Stimulated activated CD4-positive, alpha-beta T cell treated with anti-CD3 and anti-CD28 coated beads, Interleukin-2, amount 100 ng/mL, for 4 hours (primary cell): ENCODE measurements around the gene TCTN1.
"Not testable (repeated sequence)": the region's sequence is repeated elsewhere in the genome, so short reads cannot be mapped to it uniquely, and the experiment has no call there.

Experiments
- DNase-seq: peaks from one replicate; pipeline ENCODE4 v3.0.0-alpha.2; 2020; ENCODE audit warnings: low read depth

Gene TCTN1

DNA sequence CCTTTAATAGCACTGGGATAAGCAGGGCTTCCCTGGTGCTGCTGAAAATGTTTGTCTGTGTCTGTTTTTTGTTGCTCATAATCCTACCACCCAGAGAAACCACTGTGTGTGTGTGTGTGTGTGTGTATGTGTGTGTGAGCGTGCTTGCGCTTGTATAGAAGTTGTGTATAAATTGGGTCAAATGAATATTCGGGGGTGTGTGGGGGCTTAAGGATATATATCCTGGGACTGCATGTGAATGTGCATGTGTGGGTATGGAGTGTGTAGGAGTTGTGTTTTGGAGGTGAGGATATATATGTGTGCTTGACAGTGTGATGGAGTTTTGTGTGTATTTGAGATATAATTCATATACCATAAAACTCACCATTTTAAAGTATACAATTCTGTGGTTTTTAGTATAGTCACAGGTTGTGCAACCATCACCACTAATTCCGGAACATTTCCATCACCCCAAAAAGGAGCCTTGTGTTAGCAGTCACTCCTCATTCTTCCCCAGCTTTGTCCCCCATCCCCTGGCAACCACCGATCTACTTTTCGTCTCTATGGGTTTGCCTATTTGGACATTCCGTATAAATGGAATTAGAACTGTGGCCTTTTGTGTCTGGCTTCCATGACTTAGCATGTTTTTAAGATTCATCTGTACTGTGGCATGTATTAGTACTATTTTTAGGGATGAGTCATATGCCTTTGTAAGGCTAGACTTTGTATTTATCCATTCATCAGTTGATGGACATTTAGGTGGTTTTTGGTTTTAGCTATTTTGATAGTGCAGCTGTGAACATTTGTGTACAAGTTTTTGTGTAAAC, 25.6 kb downstream of the TCTN1 start:
- no peak for DNase-seq

GRCh38 chr12:110640275-110641025, 26.5 kb downstream of the TCTN1 start:
- no peak for DNase-seq

GRCh38 chr12:110641521-110641920, 27.6 kb downstream of the TCTN1 start:
- no peak for DNase-seq

GRCh38 chr12:110647631-110648040, 33.7 kb downstream of the TCTN1 start:
- DNase-seq, result no peak

- no peak for DNase-seq
These were observed 35.5 kb downstream of the TCTN1 start for GRCh38 chr12:110649341-110649847.

- DNase-seq, result not testable (repeated sequence)
These were observed 40.3 kb downstream of the TCTN1 start for GRCh38 chr12:110654238-110654637.

DNA sequence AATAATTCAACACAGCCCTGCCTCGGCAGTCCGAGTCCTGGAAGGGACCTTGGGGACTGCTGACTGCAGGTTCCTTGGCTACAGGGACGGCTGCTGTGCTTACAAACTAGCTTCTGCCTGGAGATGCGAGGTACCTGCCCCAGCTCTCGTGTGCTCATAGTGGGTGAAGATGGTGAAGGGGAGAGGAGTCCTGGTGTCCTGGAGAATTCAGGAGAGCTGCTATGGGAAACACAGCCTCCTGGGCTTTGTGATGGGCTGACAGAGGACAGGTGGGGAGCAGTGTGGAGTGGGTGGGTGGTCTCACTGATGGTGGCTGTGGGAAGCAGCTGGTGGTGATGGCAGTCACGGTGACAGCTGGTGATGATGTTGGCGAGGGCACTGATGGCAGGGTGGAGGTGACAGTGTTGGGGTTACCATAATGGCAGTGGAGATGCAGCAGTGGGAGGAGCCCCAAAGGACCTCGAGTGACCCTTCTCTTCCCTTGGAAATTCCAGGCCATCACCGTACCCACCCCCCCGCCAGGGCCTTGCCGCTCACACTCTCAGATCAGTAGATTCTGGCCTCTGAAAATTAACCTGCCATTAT, 42.2 kb downstream of the TCTN1 start:
- DNase-seq, result no peak

DNA sequence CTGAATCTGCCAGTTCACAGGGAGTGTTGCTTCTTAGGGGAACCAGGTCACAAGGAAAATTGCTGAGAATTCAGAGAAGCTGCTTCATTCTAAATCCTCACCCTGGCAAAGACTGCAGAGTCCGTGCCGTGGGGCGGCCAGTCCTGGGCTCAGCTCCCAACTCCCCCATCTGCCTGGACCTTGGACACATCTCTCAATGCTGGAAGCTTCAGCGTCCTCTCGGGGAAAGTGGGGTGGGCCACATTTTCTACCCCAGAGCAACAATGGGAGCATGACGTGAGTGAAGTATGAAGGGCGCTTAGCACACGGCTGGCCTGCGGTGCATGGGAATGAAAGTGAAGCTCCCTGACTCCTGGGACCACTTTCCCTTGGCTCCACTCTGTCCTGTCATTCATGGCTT, 43.8 kb downstream of the TCTN1 start:
- DNase-seq, result no peak

GRCh38 chr12:110658242-110658641, 44.3 kb downstream of the TCTN1 start:
- DNase-seq, result no peak

DNA sequence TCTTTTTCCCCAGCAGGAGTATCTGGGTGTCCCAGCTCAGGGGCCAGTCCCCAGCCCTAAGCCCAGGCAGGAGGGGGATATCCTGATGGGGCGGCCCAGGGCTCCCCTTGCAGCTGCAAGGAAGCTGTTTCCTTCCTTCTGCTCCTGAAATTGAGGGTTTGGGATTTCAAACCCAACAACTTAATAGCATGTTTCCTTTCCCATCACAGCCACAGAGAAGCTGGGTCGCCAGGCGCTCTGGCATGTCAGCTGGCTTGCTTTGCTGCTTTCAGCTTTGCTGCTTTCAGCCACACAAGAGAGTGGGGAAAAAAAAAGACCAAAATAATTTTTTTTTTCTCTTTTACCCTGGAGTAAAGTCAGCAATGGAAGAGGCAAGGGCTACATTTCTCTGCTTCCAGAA, 44.9 kb downstream of the TCTN1 start:
- DNase-seq, result no peak

GRCh38 chr12:110661337-110661972, 47.5 kb downstream of the TCTN1 start:
- no peak for DNase-seq

DNA sequence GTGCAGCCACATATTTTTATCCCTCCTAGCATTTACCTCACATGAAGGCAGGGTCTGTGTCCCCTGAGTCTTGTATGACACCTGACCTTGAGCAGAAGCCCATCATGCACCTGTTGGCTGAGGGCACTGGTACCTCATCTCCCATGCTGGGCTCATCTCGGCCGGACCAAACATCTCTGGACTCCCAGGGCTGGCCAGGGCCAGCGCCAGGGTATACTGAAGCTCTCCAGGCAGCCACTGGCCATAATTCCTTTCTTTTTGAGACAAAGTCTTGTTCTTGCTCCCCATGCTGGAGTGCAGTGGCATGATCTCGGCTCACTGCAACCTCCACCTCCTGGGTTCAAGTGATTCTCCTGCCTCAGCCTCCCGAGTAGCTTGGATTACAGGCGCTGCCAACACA, 53.0 kb downstream of the TCTN1 start:
- no peak for DNase-seq

GRCh38 chr12:110667671-110668070, 53.7 kb downstream of the TCTN1 start:
- DNase-seq, result no peak

DNA sequence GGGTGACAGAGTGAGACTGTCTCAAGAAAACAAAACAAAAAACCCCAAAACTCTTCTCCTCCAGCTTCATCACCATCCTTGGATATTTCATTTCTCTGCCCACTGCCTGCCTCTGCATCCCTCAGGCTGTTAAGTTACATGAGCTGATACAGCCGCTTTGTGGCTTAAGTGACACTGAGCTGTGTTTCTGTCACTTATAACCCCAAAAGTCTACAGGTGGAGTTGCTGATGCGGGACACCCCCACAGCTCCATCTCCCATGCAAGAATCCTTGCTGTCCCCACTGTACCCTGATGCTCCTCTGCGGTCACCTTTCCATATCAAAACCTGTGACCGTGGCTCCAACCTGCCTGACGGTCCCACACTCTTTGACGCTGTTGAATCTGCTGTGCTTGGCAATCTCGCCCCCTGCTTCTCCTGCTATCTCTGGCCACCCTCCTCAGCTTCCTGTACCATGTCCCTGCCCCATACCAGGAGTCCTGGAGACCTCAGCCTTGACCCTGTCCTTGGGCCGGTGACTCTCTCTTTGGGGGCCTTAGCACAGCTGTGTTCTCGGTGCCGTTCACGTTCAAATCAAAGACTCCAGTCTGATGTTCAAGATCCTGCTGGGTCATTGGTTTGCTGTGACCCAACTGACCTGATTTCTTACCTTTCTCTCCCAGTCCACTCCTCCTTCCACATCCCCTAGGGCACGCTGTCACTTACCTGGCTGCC, 54.7 kb downstream of the TCTN1 start:
- no peak for DNase-seq

DNA sequence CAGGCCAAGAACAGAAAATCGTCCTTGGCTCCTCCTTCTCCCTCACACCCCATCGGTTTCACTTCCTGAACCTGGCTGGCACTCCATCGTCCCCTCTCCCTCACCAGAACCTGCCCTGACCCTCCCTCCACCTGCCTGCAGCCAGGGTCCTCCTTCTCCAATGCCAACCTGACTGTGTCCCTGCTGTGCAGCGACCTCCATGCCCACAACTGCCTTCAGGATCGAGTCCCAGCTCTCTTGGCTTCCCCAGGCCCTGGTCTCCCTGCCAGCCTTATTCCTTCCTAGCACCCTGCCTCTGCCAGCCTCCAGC, 55.2 kb downstream of the TCTN1 start:
- no peak for DNase-seq

- DNase-seq, result no peak
These were observed 56.3 kb downstream of the TCTN1 start for GRCh38 chr12:110670161-110670701.

- no peak for DNase-seq
These were observed 62.2 kb downstream of the TCTN1 start for GRCh38 chr12:110676171-110676570.

DNA sequence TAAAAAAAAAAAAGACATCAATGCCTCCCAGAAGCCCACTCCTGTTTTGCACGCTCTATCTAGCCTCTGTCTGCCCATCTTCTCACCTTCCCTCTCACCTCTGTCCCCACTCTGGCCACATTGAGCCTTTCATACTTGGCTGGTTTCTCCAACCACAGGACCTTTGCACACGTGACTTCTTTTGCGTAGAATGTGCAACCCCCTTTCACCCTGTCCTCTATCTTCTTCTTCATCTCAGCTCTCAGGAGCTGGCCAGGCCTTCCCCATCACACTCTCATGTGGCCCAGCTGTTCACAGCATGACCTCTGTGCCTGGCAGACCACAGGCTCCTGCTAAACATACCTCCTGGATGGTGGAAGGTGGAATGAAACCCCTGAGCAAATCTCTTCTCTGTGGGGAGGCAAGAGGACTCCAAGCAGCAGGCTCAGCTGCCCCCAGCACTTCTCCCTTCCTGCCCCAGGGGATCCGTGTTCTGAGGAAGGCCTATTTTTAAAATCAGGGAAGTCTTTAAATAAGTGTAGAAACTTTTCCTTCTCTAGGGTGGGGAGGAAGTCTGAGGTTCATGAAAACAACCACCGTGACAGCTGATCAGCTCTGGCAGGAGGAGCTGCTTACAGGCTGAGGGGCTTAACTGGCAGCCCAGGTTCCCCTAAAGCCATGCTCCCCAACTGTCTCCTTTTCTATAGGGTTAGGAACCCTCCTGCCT, 63.4 kb downstream of the TCTN1 start:
- DNase-seq, result no peak

GRCh38 chr12:110677982-110678381, 64.1 kb downstream of the TCTN1 start:
- DNase-seq, result no peak

- no peak for DNase-seq
These were observed 65.3 kb downstream of the TCTN1 start for GRCh38 chr12:110679201-110679600.

DNA sequence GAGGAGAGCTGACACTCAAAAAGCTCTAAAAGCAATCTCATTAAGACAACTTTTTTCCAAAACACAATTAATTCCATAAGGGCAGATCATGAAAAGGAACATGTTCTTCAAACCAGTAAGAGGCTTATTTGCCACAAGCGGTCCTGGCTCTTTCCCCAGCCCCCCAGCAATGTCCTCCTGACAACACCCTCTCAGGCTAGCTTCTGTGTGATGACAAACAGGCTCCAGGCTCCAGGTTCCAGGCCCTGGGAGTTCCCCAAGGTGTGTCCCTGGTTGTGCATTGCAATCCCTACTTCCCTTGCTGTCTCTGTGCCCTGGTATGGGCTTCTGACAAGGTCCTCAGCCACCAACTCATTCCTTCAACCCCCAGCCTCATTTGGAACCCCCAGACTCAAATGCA, 66.1 kb downstream of the TCTN1 start:
- DNase-seq, result no peak
